ENCODE data around the gene SLX4IP. TPM values are rescaled to one million over a fixed set of nuclear protein-coding genes. Genes with fewer than 3 reads are reported as not detected.
A peak's percentile ranks its signal among the peaks of the same experiment; 100 is the strongest.

SLX4IP gene
- total RNA-seq, 1 experiment from 2014 or later = 5.7 TPM

DNA sequence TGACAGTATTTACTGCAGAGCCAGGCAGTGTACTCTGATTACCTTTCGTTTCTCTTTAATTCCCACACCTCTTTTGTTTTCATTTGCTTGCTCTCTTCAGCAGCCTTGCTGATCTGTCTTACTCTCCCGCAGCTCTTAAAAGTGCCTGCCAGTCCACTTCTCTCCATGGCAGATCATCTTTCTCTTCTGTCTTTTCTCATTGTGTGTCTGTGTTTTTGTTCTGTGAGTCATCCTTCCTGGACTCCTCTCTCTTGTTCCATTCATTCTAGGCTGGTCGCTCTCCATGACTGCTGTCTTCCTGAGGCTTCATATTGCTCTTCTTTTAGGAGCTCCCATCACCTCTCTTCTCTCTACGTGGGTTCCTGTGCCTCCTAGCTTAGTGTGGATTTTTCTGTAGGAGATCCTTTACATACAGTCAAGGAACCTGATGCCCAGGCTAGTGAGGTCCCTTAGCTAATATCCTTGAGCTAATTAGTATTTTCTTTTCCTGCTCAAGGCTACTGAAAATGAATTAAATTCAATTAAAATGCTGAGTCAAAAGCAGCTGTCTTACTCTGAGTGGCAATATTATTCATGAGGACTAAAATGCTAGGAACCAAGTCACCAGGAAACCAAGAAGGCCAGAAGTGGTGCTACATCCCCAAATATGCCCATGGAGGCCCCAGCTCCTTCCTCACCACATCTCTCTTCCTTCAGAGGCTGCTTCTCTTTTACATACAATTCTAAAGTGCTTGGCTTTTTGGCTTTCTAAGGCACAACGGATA lies 86.1 kb downstream of the SLX4IP start:
- DNase-seq (ENCODE audit: low spot score) = peak; percentile 82

DNA sequence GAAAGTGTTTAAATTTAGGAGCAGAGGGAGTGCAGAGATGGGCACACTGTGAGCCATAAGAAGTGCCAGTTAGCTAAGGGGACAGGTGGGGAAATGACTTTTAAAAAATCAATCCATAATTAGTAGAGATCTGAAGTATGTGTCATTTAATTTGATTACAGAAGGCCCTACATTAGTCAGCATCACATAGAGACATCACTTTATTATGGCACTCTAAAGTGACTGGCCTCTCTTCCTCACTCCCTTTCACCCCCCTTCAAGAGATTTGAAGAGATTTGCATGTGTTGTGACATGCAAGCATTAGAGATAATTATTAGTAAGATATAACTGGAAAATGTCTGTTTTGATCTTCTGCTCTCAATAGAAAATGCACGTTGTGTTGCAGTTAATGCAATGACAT lies 86.7 kb downstream of the SLX4IP start:
- no peak for DNase-seq (ENCODE audit: low spot score)

- DNase-seq (ENCODE audit: low spot score) = no peak
Observed at GRCh38 chr20:10522328-10522727, 87.2 kb downstream of the SLX4IP start.

GRCh38 chr20:10523443-10523842 lies 88.3 kb downstream of the SLX4IP start:
- DNase-seq (ENCODE audit: low spot score) = no peak

DNA sequence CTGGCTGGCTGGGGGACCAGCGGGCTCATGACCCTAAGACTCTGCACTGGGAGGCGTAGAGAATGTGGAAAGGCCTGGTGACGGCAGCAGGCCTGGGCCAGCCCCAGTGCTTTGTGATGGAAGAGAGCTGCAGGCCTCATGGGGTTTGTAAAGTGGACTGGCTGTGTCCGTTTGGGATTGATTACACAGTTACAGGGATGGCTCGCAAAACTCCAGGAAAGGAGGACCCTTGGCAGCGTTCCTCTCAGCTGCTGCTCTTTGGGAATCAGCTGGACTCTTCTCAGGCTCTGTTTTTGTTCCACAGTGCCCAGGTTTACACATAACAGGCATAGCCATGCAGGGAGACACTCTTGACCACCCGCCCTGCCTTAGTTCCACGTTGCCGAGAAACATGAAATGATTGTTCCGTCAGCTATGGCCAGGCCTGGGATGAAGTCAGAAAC lies 89.0 kb downstream of the SLX4IP start:
- no peak for DNase-seq (ENCODE audit: low spot score)

DNA sequence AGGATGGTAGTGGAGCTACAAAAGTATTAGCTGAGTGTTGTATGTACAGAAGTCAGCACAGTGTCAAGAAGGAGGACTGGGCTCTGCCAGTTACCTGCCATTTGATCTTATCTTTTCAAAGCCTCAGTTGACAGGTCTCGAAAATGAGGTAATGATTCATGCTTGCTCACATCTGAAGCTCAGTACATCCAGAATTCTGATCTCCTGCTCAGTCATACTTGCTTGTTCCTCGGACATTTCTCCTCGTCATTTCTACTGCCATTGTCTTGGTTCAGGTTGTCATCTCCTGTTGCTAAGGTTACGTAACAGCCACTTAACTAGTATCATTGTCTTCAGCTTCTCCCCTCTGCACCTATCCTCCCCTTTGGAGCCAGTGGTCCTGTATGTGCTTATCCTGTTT lies 89.5 kb downstream of the SLX4IP start:
- DNase-seq (ENCODE audit: low spot score) = peak; percentile 26

DNA sequence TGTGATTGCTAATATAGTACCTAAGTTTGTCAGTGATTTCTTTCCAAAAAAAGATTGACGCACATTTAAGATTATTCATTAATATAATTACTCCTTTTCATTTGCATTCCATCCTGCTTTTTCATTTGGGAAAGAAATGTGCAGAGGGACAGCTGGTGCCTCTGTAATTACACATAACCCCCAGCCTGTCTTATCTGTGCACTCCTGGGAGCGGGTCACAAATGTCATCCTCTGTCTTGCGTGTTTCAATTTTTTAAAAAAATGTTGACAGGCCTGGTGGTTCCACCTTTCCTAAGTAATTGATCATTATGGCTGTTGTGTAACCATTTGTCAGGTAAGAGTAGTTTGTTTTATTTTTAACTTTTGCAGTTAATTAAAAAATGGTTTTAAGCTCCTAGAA lies 92.7 kb downstream of the SLX4IP start:
- DNase-seq (ENCODE audit: low spot score) = no peak

- DNase-seq (ENCODE audit: low spot score) = no peak
Observed at GRCh38 chr20:10530883-10531282, 95.8 kb downstream of the SLX4IP start.

DNA sequence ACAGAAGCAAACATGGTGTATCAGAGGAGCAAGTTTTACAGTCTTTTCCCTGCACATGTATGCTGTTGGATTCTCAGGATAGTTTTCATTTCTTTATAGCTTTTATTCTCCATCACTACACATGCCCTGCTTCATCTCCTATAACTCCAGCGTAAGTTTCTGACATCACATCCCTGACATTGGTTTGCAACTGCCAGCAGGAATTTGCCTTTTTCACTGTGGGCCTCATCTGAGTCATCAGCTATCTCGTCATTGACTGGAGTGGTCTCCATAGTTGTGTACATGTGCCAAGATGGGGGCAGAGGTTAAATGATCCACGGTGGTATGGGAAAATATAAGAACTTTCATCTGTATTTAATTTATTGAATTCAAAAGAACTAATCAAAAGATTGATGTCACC lies 96.7 kb downstream of the SLX4IP start:
- DNase-seq (ENCODE audit: low spot score) = no peak

GRCh38 chr20:10532361-10532760 lies 97.3 kb downstream of the SLX4IP start:
- no peak for DNase-seq (ENCODE audit: low spot score)

- no peak for DNase-seq (ENCODE audit: low spot score)
Observed at GRCh38 chr20:10536531-10536930, 101.4 kb downstream of the SLX4IP start.

GRCh38 chr20:10537850-10538480 lies 102.9 kb downstream of the SLX4IP start:
- peak; percentile 54 for DNase-seq (ENCODE audit: low spot score)

DNA sequence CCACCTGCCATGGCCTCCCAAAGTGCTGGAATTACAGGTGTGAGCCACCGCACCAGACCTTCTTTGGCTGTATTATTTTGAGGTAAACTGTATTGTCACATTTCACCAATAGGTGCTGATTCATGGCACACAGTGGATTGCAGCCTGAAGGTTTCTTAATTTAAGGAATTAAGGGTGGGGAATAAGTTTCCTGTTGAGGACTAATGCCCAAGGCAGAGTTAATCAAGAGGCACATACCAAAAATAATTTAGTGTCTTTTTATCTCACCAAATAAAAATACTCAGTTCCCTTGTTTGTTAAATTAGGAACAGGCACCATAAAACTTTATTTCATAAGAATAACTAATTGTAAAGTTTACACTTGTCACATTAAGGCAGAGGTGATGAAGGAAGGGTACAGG lies 103.7 kb downstream of the SLX4IP start:
- DNase-seq (ENCODE audit: low spot score) = no peak

DNA sequence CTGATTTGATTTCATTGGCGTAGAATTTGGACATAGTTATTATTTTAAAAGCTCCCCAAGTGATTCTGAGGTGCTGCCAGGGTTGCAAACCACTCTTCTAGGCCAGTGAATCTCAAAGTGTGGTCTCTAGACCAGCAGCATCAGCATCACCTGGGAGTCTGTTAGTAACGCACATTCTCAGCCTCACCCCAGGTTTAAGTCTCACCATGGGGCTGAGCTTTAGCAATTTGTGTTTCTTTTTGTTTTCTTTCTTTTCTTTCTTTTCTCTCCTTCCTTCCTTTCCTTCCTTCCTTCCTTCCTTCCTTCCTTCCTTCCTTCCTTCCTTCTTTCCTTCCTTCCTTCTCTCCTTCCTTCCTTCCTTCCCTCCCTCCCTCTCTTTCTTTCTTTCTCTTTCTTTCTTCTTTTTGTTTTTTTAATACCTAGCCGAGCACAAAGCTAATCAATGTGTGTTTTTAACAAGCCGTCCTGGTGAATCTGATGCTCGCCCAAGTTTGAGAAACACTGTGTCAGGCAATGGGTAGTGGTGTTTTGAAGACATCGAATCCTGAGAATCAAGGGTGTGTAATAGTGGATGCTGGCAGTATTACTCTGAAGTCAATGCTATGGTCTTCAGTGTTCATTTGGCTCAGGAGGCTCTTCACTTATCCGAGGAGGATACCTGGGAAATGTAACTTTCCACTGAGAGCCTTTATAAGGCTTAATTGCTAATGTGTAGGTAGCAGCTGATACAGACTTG lies 104.9 kb downstream of the SLX4IP start:
- DNase-seq (ENCODE audit: low spot score) = no peak

GRCh38 chr20:10540636-10541493 lies 105.8 kb downstream of the SLX4IP start:
- DNase-seq (ENCODE audit: low spot score) = peak; percentile 93

GRCh38 chr20:10541668-10542411 lies 106.7 kb downstream of the SLX4IP start:
- no peak for DNase-seq (ENCODE audit: low spot score)

DNA sequence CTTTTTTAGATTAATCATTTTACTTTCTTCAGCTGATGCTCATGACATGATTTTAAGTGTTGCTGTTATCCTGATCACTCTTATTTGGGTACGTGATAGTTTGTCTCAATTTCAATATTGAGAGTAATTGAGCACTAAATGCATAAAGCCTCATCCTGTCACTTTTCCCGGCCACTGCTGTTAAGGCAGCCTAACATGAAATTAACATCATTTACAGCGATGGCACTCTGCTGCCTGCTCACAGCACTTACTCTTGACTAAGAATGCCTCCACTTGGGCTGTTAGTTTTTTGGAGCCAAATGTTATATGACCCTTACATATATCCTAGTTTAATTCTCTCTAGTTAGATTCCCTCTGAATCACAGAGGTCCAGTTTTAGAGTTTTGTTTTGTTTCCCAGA lies 107.3 kb downstream of the SLX4IP start:
- DNase-seq (ENCODE audit: low spot score) = no peak

GRCh38 chr20:10543480-10543879 lies 108.4 kb downstream of the SLX4IP start:
- DNase-seq (ENCODE audit: low spot score) = no peak

GRCh38 chr20:10547276-10548114 lies 112.4 kb downstream of the SLX4IP start:
- no peak for DNase-seq (ENCODE audit: low spot score)

DNA sequence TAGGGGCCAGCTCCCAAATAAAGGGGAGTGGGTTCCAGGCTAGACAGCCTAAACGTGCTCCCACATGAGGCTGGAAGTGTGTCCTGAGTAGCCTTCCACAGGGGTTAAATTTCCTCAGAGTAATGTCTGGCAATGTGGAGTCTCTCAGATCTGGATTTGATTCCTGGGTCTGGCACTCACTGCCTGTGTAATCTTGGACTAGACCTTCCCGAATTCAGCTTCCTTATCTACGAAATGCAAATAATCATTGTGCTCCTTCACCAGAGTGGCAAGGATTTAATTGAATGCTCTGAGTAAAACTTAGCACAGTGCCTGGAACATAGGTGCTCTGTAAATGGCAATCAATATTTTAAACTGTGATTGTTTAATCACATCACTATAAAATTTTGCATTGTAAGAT lies 114.4 kb downstream of the SLX4IP start:
- DNase-seq (ENCODE audit: low spot score) = no peak

Data from A172 (cell line).